ENCODE data around the gene MYH13.

The MYH13 gene

DNA sequence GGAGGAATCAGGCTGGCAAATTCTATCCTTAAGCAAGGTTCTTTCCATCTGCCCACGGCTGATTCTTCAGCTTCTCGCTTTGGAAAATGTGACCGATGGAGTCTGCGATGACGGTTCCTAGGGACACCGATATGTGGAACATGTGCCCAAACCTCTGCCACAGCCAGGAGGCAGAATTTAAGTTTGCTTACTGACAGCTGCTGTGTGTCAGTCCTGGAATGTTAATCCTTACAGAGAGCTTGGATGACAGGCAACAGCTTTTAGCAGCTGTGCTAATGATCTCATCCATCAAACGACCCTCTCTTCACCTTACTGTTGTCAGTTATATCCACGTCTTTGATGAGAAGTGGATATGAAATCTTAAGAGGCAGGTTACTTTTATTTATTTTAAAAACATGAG, 11.4 kb upstream of the MYH13 start:
- in situ Hi-C loops (cut with MboI; ENCODE audit: low pct_unique_long_range_greater_than_20kb, low sequenced_read_pairs, unreplicated experiment): no loop called here
- TF ChIP-seq CTCF (IDR thresholded peaks at IDR 0.05; ENCODE audit: extremely low read depth, insufficient read depth, missing control alignments): no peak
- no peak for DNase-seq (ENCODE audit: low spot score)

- DNase-seq (ENCODE audit: low spot score): no peak
- in situ Hi-C loops (cut with MboI; ENCODE audit: low pct_unique_long_range_greater_than_20kb, low sequenced_read_pairs, unreplicated experiment): no loop called here
- no peak for TF ChIP-seq CTCF (IDR thresholded peaks at IDR 0.05; ENCODE audit: extremely low read depth, insufficient read depth, missing control alignments)
Measured at GRCh38 chr17:10380631-10381408, 8.0 kb upstream of the MYH13 start.

DNA sequence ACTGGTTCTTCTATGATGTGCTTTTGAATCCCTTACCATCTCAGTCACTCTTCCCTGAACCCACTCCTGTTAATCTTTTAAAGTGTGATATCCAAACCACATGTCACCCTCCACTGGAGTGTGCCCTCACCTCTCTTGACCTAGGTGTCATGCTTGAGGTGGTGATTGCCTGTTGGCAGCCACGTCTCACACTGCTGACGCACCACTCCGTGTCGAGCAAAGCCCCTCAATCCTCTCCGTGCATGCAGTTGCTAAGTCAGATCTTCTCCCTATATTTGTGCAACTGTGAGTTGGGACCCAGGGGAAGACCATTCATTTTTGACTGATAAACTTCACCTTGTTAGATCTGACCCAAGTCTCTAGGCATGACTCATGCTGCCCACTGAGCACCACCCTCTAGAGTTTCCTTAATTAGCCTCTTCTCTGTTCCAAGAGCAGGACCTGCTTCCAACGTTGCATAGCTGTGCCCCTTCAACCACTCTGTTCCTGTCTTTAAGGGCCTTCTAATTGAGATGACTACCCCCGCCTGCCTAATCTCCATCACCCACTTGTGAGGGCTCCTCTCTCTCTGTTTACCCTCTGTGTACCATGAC, 2.7 kb downstream of the MYH13 start:
- no peak for TF ChIP-seq CTCF (IDR thresholded peaks at IDR 0.05; ENCODE audit: extremely low read depth, insufficient read depth, missing control alignments)
- no peak for DNase-seq (ENCODE audit: low spot score)
- in situ Hi-C loops (cut with MboI; ENCODE audit: low pct_unique_long_range_greater_than_20kb, low sequenced_read_pairs, unreplicated experiment): no loop called here

DNA sequence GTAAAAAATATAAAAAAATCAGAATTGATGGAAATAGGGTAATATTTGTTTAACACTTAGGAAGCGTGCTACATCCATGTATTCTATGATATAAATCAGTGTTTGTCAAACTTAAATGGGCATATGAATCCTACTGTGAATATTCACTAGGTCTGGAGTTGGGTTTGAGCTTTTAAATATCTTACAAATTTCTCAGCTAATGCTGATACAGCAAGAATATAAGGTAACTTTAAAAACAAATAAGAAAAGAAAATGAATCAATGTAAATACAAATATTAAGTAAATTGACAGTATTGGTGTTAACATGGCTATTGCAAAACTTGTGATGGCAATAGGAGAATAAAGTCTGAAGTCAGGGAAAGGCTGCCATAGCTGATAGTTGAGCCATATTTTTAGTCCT, 3.6 kb downstream of the MYH13 start:
- in situ Hi-C loops (cut with MboI; ENCODE audit: low pct_unique_long_range_greater_than_20kb, low sequenced_read_pairs, unreplicated experiment): no loop called here
- TF ChIP-seq CTCF (IDR thresholded peaks at IDR 0.05; ENCODE audit: extremely low read depth, insufficient read depth, missing control alignments): no peak
- DNase-seq (ENCODE audit: low spot score): no peak

DNA sequence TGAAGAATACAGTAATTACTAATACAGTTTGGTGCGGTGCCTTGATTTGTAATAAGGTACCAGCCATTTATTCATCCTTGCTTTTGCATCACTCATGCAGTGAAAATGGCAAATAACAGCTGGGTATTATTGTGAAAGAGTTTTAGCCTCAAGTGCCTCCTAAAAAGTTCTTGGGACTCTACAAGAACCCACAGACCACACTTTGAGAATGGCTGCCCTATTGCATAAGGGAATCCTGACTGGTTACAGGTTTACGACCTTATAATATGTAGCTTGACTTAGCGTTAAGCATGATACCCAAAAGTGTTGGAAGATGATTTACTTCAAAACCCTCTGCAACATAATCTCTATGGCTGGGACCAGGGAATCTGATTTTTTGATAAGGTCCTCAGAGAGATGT, 4.2 kb downstream of the MYH13 start:
- in situ Hi-C loops (cut with MboI; ENCODE audit: low pct_unique_long_range_greater_than_20kb, low sequenced_read_pairs, unreplicated experiment): no loop called here

DNA sequence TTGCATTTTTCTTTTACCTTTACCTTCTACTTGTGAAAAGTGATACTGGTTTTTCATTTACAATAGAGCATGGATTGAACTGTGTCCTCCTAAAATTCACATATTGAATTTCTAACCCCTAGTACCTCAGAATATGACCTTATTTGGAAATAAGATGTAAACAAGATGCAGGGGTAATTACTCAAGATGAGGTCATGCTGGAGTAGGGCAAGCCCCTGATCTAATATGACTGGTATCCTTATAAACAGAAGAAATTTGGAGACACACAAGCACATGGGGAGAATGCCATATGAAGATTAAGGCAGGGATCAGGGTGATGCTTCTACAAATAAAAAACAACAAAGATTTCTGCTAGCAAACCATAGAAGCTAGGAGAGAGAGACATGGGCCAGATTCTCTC, 12.2 kb downstream of the MYH13 start:
- no peak for TF ChIP-seq CTCF (IDR thresholded peaks at IDR 0.05; ENCODE audit: extremely low read depth, insufficient read depth, missing control alignments)

More for the DNA sequence above, 4.2 kb downstream of the MYH13 start:
- DNase-seq (ENCODE audit: low spot score): no peak
- no peak for TF ChIP-seq CTCF (IDR thresholded peaks at IDR 0.05; ENCODE audit: extremely low read depth, insufficient read depth, missing control alignments)

More for the DNA sequence above, 12.2 kb downstream of the MYH13 start:
- no peak for DNase-seq (ENCODE audit: low spot score)
- in situ Hi-C loops (cut with MboI; ENCODE audit: low pct_unique_long_range_greater_than_20kb, low sequenced_read_pairs, unreplicated experiment): no loop called here

All from GM13977 (cell line).